Heart left ventricle (tissue), 16 donors: ENCODE data around the gene SMPD3. TPM values are rescaled to one million over a fixed set of nuclear protein-coding genes. Genes with fewer than 3 reads are reported as not detected.

Source experiments
- ATAC-seq, 4 donors: fragments of 200-7000 bp; cut with Tn5 transposase; one replicate each; pipeline ENCODE4 v1.9.1; 2020 to 2022; ENCODE audit warnings: moderate library complexity in 4 of 4, mild to moderate bottlenecking in 3 of 4, moderate number of reproducible peaks in 1 of 4
- DNase-seq, 5 donors: peaks; one replicate each; pipeline ENCODE4 v3.0.0-alpha.2; 2020
- H3K27ac ChIP-seq, 12 donors: fragments of 200-600 bp; sonication (generic) in 4 of 12; one replicate each; pipeline versions ENCODE4 v1.5.0 to v1.8.0; 2016 to 2022; ENCODE audit warnings: mild to moderate bottlenecking in 2 of 12
- H3K27me3 ChIP-seq, 9 donors: fragments of 200-600 bp; sonication (generic) in 2 of 9; one replicate each; pipeline versions ENCODE4 v1.5.1 to v1.8.0; 2016 to 2022; ENCODE audit warnings: mild to moderate bottlenecking in 3 of 9
- H3K36me3 ChIP-seq, 9 donors: fragments of 200-600 bp; sonication (generic) in 2 of 9; one replicate each; pipeline versions ENCODE4 v1.5.0 to v1.8.0; 2018 to 2022; ENCODE audit warnings: mild to moderate bottlenecking in 2 of 9
- H3K4me1 ChIP-seq, 12 donors: fragments of 200-600 bp; sonication (generic) in 4 of 12; one replicate each; pipeline versions ENCODE4 v1.5.0 to v1.8.0; 2016 to 2022; ENCODE audit warnings: mild to moderate bottlenecking in 3 of 12
- H3K4me3 ChIP-seq, 12 donors: fragments of 200-600 bp; sonication (generic) in 4 of 12; one replicate each; pipeline versions ENCODE4 v1.5.0 to v1.8.0; 2017 to 2022; ENCODE audit warnings: mild to moderate bottlenecking in 9 of 12, moderate library complexity in 4 of 12
- H3K9me3 ChIP-seq, 12 donors: fragments of 200-600 bp; sonication (generic) in 4 of 12; one replicate each; pipeline versions ENCODE4 v1.5.0 to v1.8.0; 2016 to 2022; ENCODE audit warnings: mild to moderate bottlenecking in 1 of 12
- POLR2A ChIP-seq, 2 donors: fragments of 450-650 bp; IDR thresholded peaks; one replicate each; pipeline ENCODE4 v1.6.1; 2017; ENCODE audit warnings: antibody characterized with exemption in 2 of 2, mild to moderate bottlenecking in 2 of 2, moderate library complexity in 2 of 2
- WGBS, 4 donors: extraction: QIAGEN DNeasy Blood & Tissue Kit in 2 of 4; methylation state at CpG; one replicate each; pipeline versions ENCODE4 v1.1.5 to v1.1.7; 2013 to 2018; 5-methylcytosine and 5-hydroxymethylcytosine counted together
- intact Hi-C, 10 donors: fragments of 100-400 bp; cut with DNase I; formaldehyde crosslinking; loops; one replicate each; pipeline versions ENCODE4 v1.11.1 to v1.14.2; 2022
- polyA plus RNA-seq, 2 donors: library from polyadenylated mRNA; stranded (reverse); fragments of 200-250 nt; gene quantifications; one replicate each; pipeline ENCODE4 v1.2.3, GENCODE V29; 2013
- total RNA-seq, 9 donors: library from RNA; depleted of rRNA in 2 of 9; stranded (reverse); fragments of >200 nt in 2 of 9; fragmentation: NEBNext Ultra II Directional in 3 of 9; extraction: Animal tissue kit (Norgen Biotek cat#: 25700) in 3 of 9; gene quantifications; one replicate each; pipeline versions ENCODE4 v1.1.0 to v1.2.4, GENCODE V29; 2016 to 2023
- TF ChIP-seq, protein P1 (sequence below), 12 donors: fragments of 200-600 bp; sonication (generic) in 4 of 12; IDR thresholded peaks; one replicate each; pipeline versions ENCODE4 v1.5.0 to v1.8.0; 2018 to 2022; ENCODE audit warnings: antibody characterized with exemption in 12 of 12, mild to moderate bottlenecking in 5 of 12
- donor health status: ischemic (EF 13 %, LVEDD 7.1; RV severe dilation, severe dysfunction).
- donor health status: healthy with polysubstance abuse.
- donor health status: DM: no; HTN: yes; CAD: no.
- donor health status: DM: no; HTN: no; CAD: no.
- donor health status: ischemic (EF 25% LVEDD 6.9; RV normal size, moderate dysfunction).
- donor health status: ischemic (EF 25% LVEDD 5.7; RV mildly dilated, moderate dysfunction).
- donor health status: healthy.
- donor health status: DM: yes; HTN: yes; CAD: no.
- donor health status: ischemic (EF 35%, LVEDD 5.7; RV mildly dilated, moderate dysfunction).
- donor health status: nonischemic (EF 11% LVEDD 7.7; RV severe dilation, severe dysfunction).
- donor health status: DM: yes; HTN: yes; CAD: no.
- donor health status: PGD.
- donor health status: ischemic (EF 29% LVEDD 5.4; RV normal size, mild dysfunction).
- donor health status: nonischemic (EF 23%, LVEDD 6.1; RV moderate dilation, normal function).

The SMPD3 gene
- total and polyA plus RNA-seq, 11 donors: 0.07 to 14.4 (median 0.17) TPM; not detected in 3

DNA sequence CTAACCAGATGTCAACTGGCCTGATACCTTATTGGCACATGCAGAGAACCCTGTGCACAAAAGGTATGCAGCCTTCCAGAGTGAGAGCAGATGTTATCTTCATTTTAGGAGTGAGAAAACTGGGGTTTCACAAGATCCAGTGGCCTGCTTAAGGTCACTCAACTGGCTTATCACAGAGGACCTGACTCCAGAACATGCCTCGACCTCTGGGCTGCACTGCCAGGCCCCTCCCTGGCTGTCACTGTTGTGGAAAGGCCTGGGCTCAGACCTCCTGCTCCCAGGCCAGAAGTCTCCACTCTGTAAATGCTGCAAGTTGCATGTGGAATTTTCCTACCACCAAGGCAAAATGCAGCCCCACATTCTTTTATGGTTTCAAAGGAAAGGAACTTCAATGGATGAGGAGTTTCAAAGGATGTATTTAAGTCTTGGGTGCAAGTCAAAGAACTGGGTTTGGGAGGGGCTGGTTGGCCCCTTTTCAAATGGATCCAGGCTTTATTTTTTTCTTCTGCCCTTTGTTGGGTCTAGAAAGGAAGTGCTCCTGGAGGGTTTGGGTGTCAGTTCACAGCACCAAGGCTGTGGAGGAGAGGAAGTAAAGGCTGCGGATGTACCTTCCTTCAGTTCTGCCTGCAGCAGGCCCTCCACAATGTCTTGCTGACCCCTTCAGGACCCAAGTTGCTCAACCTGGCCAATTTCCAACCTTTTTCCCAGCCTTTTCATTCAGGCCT lies 30.4 kb upstream of the SMPD3 start:
- Histone ChIP-seq H3K36me3 (no peaks in the 10 kb centered on the region), H3K4me3 (no peak overlapping the region), H3K27ac (no peak overlapping the region), H3K27me3 (no peaks in the 10 kb centered on the region), H3K4me1 (peaks cover 0 to 23% (median 7%) of the 10 kb centered on the region in 12 donors), H3K9me3 (peaks cover 0 to 7% (median 0%) of the 10 kb centered on the region in 12 donors)
- WGBS, 4 donors: 32 to 51% (median 39%) methylated on average over 2 of the region's 2 CpGs
- no peak for DNase-seq
- intact Hi-C loops: no loop called here
- ATAC-seq: peak in 2 of 4 donors; percentile 39 to 62
- TF ChIP-seq, protein P1, sequence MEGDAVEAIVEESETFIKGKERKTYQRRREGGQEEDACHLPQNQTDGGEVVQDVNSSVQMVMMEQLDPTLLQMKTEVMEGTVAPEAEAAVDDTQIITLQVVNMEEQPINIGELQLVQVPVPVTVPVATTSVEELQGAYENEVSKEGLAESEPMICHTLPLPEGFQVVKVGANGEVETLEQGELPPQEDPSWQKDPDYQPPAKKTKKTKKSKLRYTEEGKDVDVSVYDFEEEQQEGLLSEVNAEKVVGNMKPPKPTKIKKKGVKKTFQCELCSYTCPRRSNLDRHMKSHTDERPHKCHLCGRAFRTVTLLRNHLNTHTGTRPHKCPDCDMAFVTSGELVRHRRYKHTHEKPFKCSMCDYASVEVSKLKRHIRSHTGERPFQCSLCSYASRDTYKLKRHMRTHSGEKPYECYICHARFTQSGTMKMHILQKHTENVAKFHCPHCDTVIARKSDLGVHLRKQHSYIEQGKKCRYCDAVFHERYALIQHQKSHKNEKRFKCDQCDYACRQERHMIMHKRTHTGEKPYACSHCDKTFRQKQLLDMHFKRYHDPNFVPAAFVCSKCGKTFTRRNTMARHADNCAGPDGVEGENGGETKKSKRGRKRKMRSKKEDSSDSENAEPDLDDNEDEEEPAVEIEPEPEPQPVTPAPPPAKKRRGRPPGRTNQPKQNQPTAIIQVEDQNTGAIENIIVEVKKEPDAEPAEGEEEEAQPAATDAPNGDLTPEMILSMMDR (IDR thresholded peaks at IDR 0.05): peak in 2 of 12 donors; percentile 16 to 28
- TF ChIP-seq POLR2A (IDR thresholded peaks at IDR 0.05): no peak

DNA sequence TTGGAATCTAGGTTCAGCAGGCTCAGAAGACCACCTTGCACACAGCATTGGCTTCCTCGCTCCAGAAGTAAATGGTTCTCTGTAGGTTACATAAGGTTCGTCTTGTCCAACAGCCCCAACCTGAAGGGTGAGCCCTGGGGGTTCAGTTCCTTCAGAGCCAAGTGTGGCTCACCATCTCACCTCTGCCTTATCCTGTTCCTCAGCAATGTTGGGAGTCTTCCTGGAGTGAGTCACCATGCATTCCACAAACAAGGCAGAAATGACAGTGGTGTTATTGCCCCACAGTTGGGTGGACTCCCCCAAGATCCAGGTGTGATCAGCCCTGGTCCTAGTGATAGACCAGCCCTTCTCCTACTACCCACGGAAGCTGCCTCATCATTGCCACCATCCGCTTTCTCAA lies 26.8 kb upstream of the SMPD3 start:
- Histone ChIP-seq H3K9me3 (no peaks in the 10 kb centered on the region), H3K27me3 (no peaks in the 10 kb centered on the region), H3K27ac (no peak overlapping the region), H3K4me1 (peaks cover 0 to 58% (median 19%) of the 10 kb centered on the region in 12 donors), H3K36me3 (no peaks in the 10 kb centered on the region), H3K4me3 (no peak overlapping the region)
- no peak for ATAC-seq
- intact Hi-C loops: no loop called here
- WGBS, 4 donors: 91 to 92% (median 92%) methylated on average over 4 of the region's 4 CpGs
- no peak for DNase-seq
- TF ChIP-seq POLR2A (IDR thresholded peaks at IDR 0.05): no peak
- TF ChIP-seq, protein P1 (IDR thresholded peaks at IDR 0.05): no peak

DNA sequence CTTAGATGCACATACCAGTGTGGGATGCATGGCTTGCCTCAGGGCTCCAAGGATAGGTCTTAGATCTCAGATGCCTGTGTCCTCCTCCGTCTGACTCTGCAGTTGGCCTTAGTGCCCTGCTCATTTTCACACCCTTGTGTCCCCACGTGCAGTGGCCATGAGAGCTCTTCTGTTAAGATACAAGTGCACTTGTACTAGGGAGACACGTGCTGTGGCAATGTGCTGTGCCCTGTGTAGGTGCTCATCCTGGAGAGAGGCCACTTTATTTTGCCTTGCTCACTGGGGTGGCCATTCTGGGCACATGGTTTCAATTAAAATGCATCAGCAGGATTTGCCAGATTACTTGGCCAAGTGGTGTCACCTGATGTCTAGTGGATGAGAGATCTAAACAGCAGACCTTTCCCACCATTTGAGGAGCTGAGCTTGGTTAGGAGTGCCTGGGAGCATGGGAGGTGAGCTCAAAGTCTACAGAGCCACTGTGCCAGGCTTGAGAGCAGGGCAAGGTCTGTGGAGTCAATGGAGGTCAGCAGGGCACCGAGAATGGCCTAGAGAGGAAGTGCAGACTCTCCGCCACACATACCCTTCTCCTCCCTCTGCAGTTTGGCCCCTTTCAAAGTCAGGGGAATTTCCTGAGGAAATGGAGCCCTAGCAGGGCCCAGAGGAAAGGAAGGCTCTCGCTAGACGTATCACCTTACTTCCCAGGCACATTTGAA lies 25.2 kb upstream of the SMPD3 start:
- WGBS, 4 donors: 61 to 78% (median 62%) methylated on average over 4 to 7 of the region's 7 CpGs
- Histone ChIP-seq H3K4me1 (peaks cover 0 to 61% (median 19%) of the 10 kb centered on the region in 12 donors), H3K9me3 (no peaks in the 10 kb centered on the region), H3K36me3 (no peaks in the 10 kb centered on the region), H3K27ac (peak overlapping the region in 1 of 12 donors; percentile 0), H3K4me3 (no peak overlapping the region), H3K27me3 (no peaks in the 10 kb centered on the region)
- DNase-seq (peak in 1 of 5 donors; percentile 23), ATAC-seq (peak in 1 of 4 donors; percentile 36)
- TF ChIP-seq POLR2A (IDR thresholded peaks at IDR 0.05): no peak
- TF ChIP-seq, protein P1 (IDR thresholded peaks at IDR 0.05): peak in 1 of 12 donors; percentile 6
- intact Hi-C loops: no loop called here

DNA sequence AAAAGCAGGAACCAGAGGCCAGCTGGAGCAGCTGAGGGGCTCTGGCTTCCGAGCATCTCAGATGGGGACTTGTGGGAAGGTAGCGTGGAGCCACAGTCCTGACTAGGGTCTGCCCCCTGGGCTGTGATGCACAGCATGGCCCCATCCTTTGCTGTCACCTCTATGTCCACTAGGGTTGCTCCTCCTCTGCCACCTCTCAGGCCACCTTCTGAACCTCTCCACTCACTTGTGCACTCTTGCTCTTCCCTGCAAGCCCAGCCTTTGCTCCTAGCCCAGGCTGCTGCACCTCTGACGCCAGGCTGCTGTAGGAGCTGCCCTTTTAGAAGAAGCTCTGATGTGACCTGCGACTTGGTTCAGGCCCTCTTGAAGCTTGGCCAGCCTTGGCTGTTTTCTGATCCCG lies 24.3 kb upstream of the SMPD3 start:
- Histone ChIP-seq H3K27ac (no peak overlapping the region), H3K4me3 (no peak overlapping the region), H3K27me3 (no peaks in the 10 kb centered on the region), H3K9me3 (no peaks in the 10 kb centered on the region), H3K4me1 (peaks cover 0 to 63% (median 18%) of the 10 kb centered on the region in 12 donors), H3K36me3 (no peaks in the 10 kb centered on the region)
- intact Hi-C loops: no loop called here
- no peak for ATAC-seq
- WGBS, 4 donors: 88 to 95% (median 93%) methylated on average over 5 of the region's 5 CpGs
- no peak for DNase-seq
- TF ChIP-seq POLR2A (IDR thresholded peaks at IDR 0.05): no peak
- TF ChIP-seq, protein P1 (IDR thresholded peaks at IDR 0.05): no peak
